ENCODE results near the gene NPAS3.

GRCh38 chr14:33720284-33720787 lies 781.7 kb downstream of the NPAS3 start:
- TF ChIP-seq CTCF (IDR thresholded peaks at IDR 0.05): no peak
- no peak for TF ChIP-seq POLR2AphosphoS5 (IDR thresholded peaks at IDR 0.05)
- no peak for TF ChIP-seq POLR2A (IDR thresholded peaks at IDR 0.05)
- no peak for TF ChIP-seq EP300 (IDR thresholded peaks at IDR 0.05)

Data from sigmoid colon (tissue), 4 donors.